Tibial nerve (tissue), 4 donors: ENCODE measurements around the gene TMUB1.

ENCODE experiments used
- EP300 ChIP-seq, 2 donors: sonication (generic); formaldehyde crosslinking; IDR thresholded peaks; one replicate each; pipeline ENCODE4 v1.6.1; 2017; ENCODE audit warnings: antibody characterized with exemption in 2 of 2, mild to moderate bottlenecking in 1 of 2
- POLR2A ChIP-seq, 2 donors: fragments of 450-650 bp; IDR thresholded peaks; one replicate each; pipeline ENCODE4 v1.6.1; 2017; ENCODE audit warnings: antibody characterized with exemption in 2 of 2, mild to moderate bottlenecking in 2 of 2, moderate library complexity in 2 of 2
- TF ChIP-seq, protein P1 (sequence below), 5 experiments: fragments of 200-600 bp in 3 of 5; fragments of 450-650 bp in 2 of 5; sonication (generic) in 3 of 5; IDR thresholded peaks; one replicate each; pipeline ENCODE4 v1.5.1; 2016 to 2019; ENCODE audit warnings: antibody characterized with exemption in 5 of 5, mild to moderate bottlenecking in 3 of 5, moderate library complexity in 2 of 5

DNA sequence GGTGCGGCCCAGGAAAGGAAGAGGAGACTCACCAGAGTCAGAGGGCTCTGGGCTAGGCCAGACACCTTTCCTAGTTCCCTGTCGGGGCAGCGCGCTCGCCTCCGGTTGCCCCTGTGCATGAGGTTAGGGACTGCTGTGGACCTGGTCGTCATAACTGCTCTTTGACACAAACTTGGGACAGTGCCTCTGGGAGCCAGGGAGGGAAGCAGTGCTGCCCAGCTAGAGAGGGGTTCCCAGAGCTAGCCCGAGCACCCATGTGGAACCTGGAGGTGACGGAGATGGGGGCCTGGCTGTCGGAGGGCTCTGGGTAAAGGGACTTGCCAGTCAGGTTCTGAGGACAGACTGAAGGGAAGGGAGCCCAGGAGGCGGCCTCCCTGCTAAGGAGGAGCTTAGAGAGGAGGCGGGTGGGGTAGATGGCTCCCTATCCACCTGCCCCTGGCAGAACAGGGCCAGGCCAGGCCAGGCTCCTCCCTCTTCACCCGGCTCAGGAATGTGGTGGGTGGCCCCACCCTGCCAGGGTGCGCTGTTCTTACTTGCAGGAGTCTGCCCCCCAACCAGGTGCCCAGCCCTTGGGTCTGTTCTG, 32.6 kb upstream of the TMUB1 start:
- TF ChIP-seq, protein P1, sequence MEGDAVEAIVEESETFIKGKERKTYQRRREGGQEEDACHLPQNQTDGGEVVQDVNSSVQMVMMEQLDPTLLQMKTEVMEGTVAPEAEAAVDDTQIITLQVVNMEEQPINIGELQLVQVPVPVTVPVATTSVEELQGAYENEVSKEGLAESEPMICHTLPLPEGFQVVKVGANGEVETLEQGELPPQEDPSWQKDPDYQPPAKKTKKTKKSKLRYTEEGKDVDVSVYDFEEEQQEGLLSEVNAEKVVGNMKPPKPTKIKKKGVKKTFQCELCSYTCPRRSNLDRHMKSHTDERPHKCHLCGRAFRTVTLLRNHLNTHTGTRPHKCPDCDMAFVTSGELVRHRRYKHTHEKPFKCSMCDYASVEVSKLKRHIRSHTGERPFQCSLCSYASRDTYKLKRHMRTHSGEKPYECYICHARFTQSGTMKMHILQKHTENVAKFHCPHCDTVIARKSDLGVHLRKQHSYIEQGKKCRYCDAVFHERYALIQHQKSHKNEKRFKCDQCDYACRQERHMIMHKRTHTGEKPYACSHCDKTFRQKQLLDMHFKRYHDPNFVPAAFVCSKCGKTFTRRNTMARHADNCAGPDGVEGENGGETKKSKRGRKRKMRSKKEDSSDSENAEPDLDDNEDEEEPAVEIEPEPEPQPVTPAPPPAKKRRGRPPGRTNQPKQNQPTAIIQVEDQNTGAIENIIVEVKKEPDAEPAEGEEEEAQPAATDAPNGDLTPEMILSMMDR (IDR thresholded peaks at IDR 0.05): no peak
- TF ChIP-seq POLR2A (IDR thresholded peaks at IDR 0.05) (no peak), EP300 (IDR thresholded peaks at IDR 0.05) (no peak)
